C4-2B (cell line): ENCODE measurements around the gene LCORL.

ENCODE experiments used
- ZFX ChIP-seq: fragments of 450-650 bp; IDR thresholded peaks from 2 replicates; pipeline ENCODE4 v1.6.1; 2017
- TF ChIP-seq, protein P1 (sequence below): fragments of 450-650 bp; conservative IDR thresholded peaks from 2 replicates; pipeline ENCODE4 v1.5.1; 2017; ENCODE audit warnings: mild to moderate bottlenecking

DNA sequence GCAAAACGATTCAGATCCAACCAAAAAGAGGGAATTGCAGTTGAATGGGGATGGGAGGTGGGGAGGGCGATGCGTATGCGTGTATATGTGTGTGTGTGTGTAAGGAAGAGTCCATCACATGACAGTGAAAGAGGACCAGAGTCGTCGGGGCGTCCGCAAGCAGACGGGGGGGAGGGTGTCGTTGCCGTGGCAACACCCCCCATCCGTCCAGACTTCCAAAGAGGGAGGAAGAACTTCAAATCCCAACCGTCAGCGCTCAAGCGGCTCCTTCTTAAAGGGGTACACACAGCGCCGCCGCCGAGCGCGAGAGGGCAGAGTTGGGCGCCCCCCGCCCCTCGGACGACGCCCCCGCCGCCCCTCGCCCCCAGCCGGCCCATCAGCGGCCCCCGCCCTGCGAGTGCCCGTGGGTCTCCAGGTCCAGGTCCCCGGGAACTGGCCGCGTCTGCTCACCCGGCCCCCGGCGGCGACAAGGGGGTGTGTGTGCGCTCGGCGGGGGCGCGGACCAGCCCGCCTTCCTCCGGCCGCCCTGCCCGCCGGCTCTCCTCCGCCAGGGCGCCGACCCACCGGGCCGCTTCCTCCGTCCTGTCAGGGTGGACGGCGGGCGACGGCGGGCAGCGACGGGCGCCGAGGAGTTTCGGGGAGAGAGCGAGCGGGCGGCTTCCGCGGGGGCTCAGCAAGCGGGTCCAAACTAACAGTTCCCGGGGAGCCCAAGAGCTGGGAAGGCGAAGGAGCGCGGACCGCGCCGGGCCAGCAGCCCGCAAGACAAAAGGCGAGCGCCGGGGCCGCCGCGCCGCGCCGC is 685 bp downstream of the LCORL start:
- TF ChIP-seq, protein P1, sequence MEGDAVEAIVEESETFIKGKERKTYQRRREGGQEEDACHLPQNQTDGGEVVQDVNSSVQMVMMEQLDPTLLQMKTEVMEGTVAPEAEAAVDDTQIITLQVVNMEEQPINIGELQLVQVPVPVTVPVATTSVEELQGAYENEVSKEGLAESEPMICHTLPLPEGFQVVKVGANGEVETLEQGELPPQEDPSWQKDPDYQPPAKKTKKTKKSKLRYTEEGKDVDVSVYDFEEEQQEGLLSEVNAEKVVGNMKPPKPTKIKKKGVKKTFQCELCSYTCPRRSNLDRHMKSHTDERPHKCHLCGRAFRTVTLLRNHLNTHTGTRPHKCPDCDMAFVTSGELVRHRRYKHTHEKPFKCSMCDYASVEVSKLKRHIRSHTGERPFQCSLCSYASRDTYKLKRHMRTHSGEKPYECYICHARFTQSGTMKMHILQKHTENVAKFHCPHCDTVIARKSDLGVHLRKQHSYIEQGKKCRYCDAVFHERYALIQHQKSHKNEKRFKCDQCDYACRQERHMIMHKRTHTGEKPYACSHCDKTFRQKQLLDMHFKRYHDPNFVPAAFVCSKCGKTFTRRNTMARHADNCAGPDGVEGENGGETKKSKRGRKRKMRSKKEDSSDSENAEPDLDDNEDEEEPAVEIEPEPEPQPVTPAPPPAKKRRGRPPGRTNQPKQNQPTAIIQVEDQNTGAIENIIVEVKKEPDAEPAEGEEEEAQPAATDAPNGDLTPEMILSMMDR = peak; percentile 7; the same call in 1 of the 2 replicates
- no peak for TF ChIP-seq ZFX
